ENCODE results near the gene KCNK4. TPM values are rescaled to one million over a fixed set of nuclear protein-coding genes. Genes with fewer than 3 reads are reported as not detected.
A peak's percentile ranks its signal among the peaks of the same experiment; 100 is the strongest.

The KCNK4 gene
- total and polyA plus RNA-seq, 7 donors, result 0.71 TPM; not detected in 6

DNA sequence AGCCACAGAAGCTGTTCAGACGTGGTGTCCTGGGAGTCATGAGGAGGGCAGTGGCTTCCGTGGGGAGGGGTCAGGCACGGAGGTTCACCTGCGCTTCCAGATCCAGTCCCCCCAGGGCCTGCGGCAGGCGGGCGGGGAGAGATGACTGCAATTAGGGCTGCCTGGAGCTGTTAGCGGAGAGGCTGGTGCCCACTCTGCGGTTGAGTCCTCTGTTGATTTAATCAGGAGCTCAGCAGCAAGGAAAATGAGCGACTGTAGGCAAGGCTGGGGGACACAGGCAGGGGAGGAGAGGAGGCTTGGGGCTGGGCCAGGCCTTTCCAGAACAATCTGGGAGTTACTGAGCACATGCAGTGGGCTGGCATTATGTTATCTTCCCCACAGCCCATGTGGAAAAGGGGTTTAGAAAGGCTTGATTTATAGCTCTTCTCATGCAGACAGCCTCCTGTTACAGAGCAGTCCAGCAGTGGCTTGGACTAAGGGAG, 26.7 kb upstream of the KCNK4 start:
- intact Hi-C loops (cut with DNase I), result no loop called here
- DNase-seq, result no peak
- H3K27me3 ChIP-seq, result no peaks in the 10 kb centered on the region
- TF ChIP-seq, protein P1, sequence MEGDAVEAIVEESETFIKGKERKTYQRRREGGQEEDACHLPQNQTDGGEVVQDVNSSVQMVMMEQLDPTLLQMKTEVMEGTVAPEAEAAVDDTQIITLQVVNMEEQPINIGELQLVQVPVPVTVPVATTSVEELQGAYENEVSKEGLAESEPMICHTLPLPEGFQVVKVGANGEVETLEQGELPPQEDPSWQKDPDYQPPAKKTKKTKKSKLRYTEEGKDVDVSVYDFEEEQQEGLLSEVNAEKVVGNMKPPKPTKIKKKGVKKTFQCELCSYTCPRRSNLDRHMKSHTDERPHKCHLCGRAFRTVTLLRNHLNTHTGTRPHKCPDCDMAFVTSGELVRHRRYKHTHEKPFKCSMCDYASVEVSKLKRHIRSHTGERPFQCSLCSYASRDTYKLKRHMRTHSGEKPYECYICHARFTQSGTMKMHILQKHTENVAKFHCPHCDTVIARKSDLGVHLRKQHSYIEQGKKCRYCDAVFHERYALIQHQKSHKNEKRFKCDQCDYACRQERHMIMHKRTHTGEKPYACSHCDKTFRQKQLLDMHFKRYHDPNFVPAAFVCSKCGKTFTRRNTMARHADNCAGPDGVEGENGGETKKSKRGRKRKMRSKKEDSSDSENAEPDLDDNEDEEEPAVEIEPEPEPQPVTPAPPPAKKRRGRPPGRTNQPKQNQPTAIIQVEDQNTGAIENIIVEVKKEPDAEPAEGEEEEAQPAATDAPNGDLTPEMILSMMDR (IDR thresholded peaks at IDR 0.05), result no peak
- TF ChIP-seq POLR2A (IDR thresholded peaks at IDR 0.05) (no peak), POLR2AphosphoS5 (IDR thresholded peaks at IDR 0.05) (no peak), EP300 (IDR thresholded peaks at IDR 0.05) (no peak)
- no peaks in the 10 kb centered on the region for H3K9me3 ChIP-seq
- H3K4me1 ChIP-seq, result peaks cover 0 to 25% (median 21%) of the 10 kb centered on the region in 4 donors
- WGBS, 2 donors, result 87 to 88% methylated on average over 10 of the region's 10 CpGs
- H3K36me3 ChIP-seq, result peaks cover 0 to 58% (median 33%) of the 10 kb centered on the region in 4 donors
- H3K27ac ChIP-seq, result no peak overlapping the region
- no peak overlapping the region for H3K4me3 ChIP-seq

DNA sequence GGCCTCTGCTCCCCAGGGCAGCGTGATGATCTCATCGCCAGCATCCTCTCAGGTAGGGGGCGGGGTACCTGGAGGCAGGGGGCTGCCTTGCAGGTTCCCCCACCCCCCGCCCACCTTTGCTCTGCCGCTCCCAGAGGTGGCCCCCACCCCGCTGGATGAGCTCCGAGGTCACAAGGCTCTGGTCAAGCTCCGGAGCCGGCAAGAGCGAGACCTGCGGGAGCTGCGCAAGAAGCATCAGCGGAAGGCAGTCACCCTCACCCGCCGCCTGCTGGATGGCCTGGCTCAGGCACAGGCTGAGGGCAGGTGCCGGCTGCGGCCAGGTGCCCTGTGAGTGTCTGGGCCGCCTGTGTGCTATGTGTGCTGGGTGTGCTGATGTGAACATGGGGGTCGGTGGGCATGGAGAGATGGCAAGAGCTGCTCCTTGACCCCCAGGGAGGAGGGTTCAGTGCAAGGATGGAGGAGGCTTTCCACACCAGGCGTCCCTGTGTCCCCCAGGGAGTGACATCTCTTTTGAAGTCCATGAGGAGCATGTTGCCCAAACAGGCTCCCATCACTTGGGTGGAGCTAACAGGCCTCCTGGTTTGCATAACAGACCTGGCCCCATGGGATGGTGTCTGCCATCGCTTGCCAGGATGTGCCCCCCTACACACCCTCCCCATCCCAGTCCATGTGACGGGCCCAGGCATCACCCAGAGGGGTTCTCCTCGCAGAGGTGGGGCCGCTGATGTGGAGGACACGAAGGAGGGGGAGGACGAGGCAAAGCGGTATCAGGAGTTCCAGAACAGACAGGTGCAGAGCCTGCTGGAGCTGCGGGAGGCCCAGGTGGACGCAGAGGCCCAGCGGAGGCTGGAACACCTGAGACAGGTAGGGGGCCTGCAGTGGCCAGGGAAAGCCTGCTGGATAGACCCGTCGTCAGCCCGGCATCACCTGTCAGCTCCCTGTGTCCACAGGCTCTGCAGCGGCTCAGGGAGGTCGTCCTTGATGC, 25.6 kb upstream of the KCNK4 start:
- intact Hi-C loops (cut with DNase I), result no loop called here
- TF ChIP-seq POLR2AphosphoS5 (IDR thresholded peaks at IDR 0.05), result no peak
- TF ChIP-seq, protein P1 (IDR thresholded peaks at IDR 0.05), result no peak
- TF ChIP-seq EP300 (IDR thresholded peaks at IDR 0.05), result no peak
- TF ChIP-seq POLR2A (IDR thresholded peaks at IDR 0.05), result no peak
- WGBS, 2 donors, result 91 to 94% methylated on average over 35 of the region's 35 CpGs
- no peak overlapping the region for H3K27ac ChIP-seq
- peaks cover 0 to 25% (median 21%) of the 10 kb centered on the region in 4 donors for H3K4me1 ChIP-seq
- no peak overlapping the region for H3K4me3 ChIP-seq
- peaks cover 0 to 53% (median 25%) of the 10 kb centered on the region in 4 donors for H3K36me3 ChIP-seq
- H3K9me3 ChIP-seq, result no peaks in the 10 kb centered on the region
- no peak for DNase-seq
- H3K27me3 ChIP-seq, result no peaks in the 10 kb centered on the region

DNA sequence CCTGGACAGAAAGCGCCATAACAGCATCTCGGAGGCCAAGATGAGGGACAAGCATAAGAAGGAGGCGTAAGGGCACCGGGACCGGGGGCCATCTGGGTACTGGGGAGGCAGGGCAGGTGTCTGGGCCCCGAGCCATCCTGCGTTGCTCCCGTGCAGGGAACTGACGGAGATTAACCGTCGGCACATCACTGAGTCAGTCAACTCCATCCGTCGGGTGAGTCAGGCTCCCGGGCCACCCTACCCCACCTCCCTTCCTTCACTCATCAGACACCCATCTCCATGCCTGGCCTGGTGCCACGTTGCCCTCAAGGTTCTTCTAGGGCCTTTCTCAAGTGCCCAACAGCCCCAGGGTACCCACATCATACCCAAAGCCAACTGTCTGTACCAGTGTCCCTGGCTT, 24.8 kb upstream of the KCNK4 start:
- 92 to 95% methylated on average over 15 of the region's 15 CpGs for WGBS, 2 donors
- Histone ChIP-seq H3K27ac (no peak overlapping the region), H3K4me1 (peaks cover 0 to 25% (median 21%) of the 10 kb centered on the region in 4 donors), H3K36me3 (peaks cover 0 to 49% (median 25%) of the 10 kb centered on the region in 4 donors), H3K27me3 (no peaks in the 10 kb centered on the region), H3K9me3 (no peaks in the 10 kb centered on the region), H3K4me3 (no peak overlapping the region)
- TF ChIP-seq, protein P1 (IDR thresholded peaks at IDR 0.05), result no peak
- no peak for TF ChIP-seq EP300 (IDR thresholded peaks at IDR 0.05)
- TF ChIP-seq POLR2AphosphoS5 (IDR thresholded peaks at IDR 0.05), result no peak
- TF ChIP-seq POLR2A (IDR thresholded peaks at IDR 0.05), result no peak
- DNase-seq, result no peak
- intact Hi-C loops (cut with DNase I), result no loop called here

DNA sequence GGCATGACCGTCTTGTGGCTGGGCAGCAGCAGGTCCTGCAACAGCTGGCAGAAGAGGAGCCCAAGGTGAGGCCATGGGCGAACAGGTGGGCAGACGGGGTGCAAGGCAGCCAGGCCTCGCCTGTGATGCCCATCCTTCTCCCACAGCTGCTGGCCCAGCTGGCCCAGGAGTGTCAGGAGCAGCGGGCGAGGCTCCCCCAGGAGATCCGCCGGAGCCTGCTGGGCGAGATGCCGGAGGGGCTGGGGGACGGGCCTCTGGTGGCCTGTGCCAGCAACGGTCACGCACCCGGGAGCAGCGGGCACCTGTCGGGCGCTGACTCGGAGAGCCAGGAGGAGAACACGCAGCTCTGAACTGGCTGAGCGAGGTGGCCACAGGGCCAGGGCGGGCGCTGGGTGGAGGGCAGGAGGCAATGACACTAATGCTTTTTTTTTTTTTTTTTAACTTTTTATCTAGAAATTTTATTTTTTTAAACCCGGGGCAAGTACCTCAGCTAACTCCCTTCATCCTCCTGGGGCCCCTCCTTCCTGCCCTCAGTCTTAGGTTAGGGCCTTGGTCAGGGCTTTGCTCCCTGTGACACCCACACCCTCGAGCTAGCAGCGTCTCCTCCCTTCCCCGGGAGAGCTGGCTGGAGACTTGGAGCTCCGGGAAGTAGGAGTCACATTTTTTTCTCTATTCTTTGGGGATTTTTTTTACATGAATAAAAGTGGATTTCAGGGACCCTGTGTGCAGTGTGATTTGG, 23.7 kb upstream of the KCNK4 start:
- no peaks in the 10 kb centered on the region for H3K27me3 ChIP-seq
- H3K36me3 ChIP-seq, result peaks cover 0 to 39% (median 19%) of the 10 kb centered on the region in 4 donors
- 58 to 78% methylated on average over 27 of the region's 27 CpGs for WGBS, 2 donors
- intact Hi-C loops (cut with DNase I), result no loop called here
- no peak for DNase-seq
- TF ChIP-seq EP300 (IDR thresholded peaks at IDR 0.05) (no peak), POLR2A (IDR thresholded peaks at IDR 0.05) (no peak), POLR2AphosphoS5 (IDR thresholded peaks at IDR 0.05) (no peak)
- TF ChIP-seq, protein P1 (IDR thresholded peaks at IDR 0.05), result no peak
- no peak overlapping the region for H3K4me3 ChIP-seq
- H3K9me3 ChIP-seq, result no peaks in the 10 kb centered on the region
- H3K27ac ChIP-seq, result peak overlapping the region; percentile 87 to 99 (median 96)
- peaks cover 0 to 34% (median 30%) of the 10 kb centered on the region in 4 donors for H3K4me1 ChIP-seq
